Endodermal cell (in vitro differentiated cells): Measurements from ENCODE around the gene ABHD4. TPM values are rescaled to one million over a fixed set of nuclear protein-coding genes. Genes with fewer than 3 reads are reported as not detected.
A peak's percentile ranks its signal among the peaks of the same experiment; 100 is the strongest.
"Not testable (repeated sequence)": the region's sequence is repeated elsewhere in the genome, so short reads cannot be mapped to it uniquely, and the experiment has no call there.

Source experiments
- DNase-seq: peaks from one replicate; pipeline ENCODE4 v3.0.0-alpha.2; 2017
- H3K27ac ChIP-seq: 2 replicates; pipeline ENCODE4 v1.5.1; 2013; ENCODE audit warnings: mild to moderate bottlenecking, low read depth, low read length, moderate library complexity
- H3K27me3 ChIP-seq: 2 replicates; pipeline ENCODE4 v1.6.1; 2013; ENCODE audit warnings: mild to moderate bottlenecking, low read length, moderate library complexity; ENCODE audit not compliant: insufficient read depth, control insufficient read depth, poor library complexity, severe bottlenecking
- H3K36me3 ChIP-seq: 2 replicates; pipeline ENCODE4 v1.7.0; 2013; ENCODE audit warnings: mild to moderate bottlenecking, low read length, moderate library complexity; ENCODE audit not compliant: control insufficient read depth, insufficient read depth
- H3K4me1 ChIP-seq: one replicate; pipeline ENCODE4 v1.7.0; 2013; ENCODE audit warnings: low read length; ENCODE audit not compliant: control insufficient read depth, insufficient read depth
- H3K4me3 ChIP-seq: 2 replicates; pipeline ENCODE4 v1.5.1; 2013; ENCODE audit warnings: mild to moderate bottlenecking, low read length, moderate library complexity
- H3K9ac ChIP-seq: 2 replicates; pipeline ENCODE4 v1.6.1; 2013; ENCODE audit warnings: mild to moderate bottlenecking, low read length, moderate library complexity; ENCODE audit not compliant: poor library complexity, severe bottlenecking; ENCODE audit errors: extremely low read depth
- H3K9me3 ChIP-seq: 2 replicates; pipeline ENCODE4 v1.6.1; 2013; ENCODE audit warnings: mild to moderate bottlenecking, low read length, moderate library complexity; ENCODE audit not compliant: control insufficient read depth
- H3K27ac Mint-ChIP-seq: 2 replicates; pipeline ENCODE4 v1.8.0; 2020; ENCODE audit warnings: mixed read lengths
- H3K27me3 Mint-ChIP-seq: 2 replicates; pipeline ENCODE4 v1.8.0; 2021; ENCODE audit warnings: mild to moderate bottlenecking, mixed read lengths; ENCODE audit not compliant: insufficient read depth
- H3K36me3 Mint-ChIP-seq: 2 replicates; pipeline ENCODE4 v1.8.0; 2020; ENCODE audit warnings: low read depth, mixed read lengths
- H3K4me1 Mint-ChIP-seq: 2 replicates; pipeline ENCODE4 v1.8.0; 2020; ENCODE audit warnings: mixed read lengths
- H3K4me3 Mint-ChIP-seq: 2 replicates; pipeline ENCODE4 v1.8.0; 2020; ENCODE audit warnings: mild to moderate bottlenecking, moderate library complexity, mixed read lengths
- H3K9me3 Mint-ChIP-seq: 2 replicates; pipeline ENCODE4 v1.8.0; 2020; ENCODE audit warnings: mild to moderate bottlenecking, mixed read lengths
- WGBS, 2 experiments: methylation state at CpG; one replicate each; pipeline versions ENCODE4 v1.1.5 to v1.1.7; 2013; ENCODE audit warnings: missing lambda C conversion rate in 2 of 2, mixed read lengths in 1 of 2; ENCODE audit not compliant: insufficient coverage in 1 of 2, insufficient read length in 1 of 2; 5-methylcytosine and 5-hydroxymethylcytosine counted together
- total RNA-seq, 2 donors: library from RNA; stranded (reverse); fragmentation: NEBNext Ultra II Directional in 1 of 2; extraction: Animal tissue kit (Norgen Biotek cat#: 25700) in 1 of 2; gene quantifications; 2 replicates in 1 of 2; 3 replicates in 1 of 2; pipeline ENCODE4 v1.2.1, GENCODE V29; 2021
- TF ChIP-seq, protein P1 (sequence below): fragments of 200-600 bp; sonication (generic); conservative IDR thresholded peaks from 2 replicates; pipeline ENCODE4 v1.5.0; 2021; ENCODE audit warnings: antibody characterized with exemption, mild to moderate bottlenecking

Gene ABHD4
- total RNA-seq, 2 donors from 2014 or later = 68.3 to 77.7 TPM

DNA sequence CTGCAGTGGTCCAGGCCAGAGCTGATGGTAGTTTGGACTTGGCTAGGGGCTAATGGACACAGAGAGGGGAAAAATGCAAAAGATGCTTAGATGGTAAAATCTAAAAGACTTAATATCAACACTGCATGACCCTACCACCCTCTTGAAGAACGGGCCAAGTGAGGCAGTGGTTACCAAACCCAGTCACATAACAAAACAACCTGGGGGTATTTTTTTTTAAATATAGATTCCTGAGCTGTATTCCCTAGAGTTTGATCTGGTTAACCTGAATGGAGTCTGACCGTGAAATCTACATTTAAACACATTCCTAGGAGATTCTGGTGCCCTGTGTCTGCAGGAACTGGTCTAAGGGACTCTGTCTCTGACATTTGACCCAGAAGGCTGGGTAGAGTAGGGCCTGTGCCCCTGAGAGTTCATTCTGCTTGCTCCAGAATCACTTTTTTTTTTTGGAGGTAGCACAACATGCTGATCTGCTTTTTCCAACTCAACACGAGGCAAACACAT, 15.7 kb downstream of the ABHD4 start:
- no peaks in the 10 kb centered on the region for H3K9me3 ChIP-seq
- no peaks in the 10 kb centered on the region for H3K4me1 ChIP-seq
- TF ChIP-seq, protein P1, sequence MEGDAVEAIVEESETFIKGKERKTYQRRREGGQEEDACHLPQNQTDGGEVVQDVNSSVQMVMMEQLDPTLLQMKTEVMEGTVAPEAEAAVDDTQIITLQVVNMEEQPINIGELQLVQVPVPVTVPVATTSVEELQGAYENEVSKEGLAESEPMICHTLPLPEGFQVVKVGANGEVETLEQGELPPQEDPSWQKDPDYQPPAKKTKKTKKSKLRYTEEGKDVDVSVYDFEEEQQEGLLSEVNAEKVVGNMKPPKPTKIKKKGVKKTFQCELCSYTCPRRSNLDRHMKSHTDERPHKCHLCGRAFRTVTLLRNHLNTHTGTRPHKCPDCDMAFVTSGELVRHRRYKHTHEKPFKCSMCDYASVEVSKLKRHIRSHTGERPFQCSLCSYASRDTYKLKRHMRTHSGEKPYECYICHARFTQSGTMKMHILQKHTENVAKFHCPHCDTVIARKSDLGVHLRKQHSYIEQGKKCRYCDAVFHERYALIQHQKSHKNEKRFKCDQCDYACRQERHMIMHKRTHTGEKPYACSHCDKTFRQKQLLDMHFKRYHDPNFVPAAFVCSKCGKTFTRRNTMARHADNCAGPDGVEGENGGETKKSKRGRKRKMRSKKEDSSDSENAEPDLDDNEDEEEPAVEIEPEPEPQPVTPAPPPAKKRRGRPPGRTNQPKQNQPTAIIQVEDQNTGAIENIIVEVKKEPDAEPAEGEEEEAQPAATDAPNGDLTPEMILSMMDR = no peak
- Mint-ChIP-seq H3K9me3 (peaks cover 7% of the 10 kb centered on the region), H3K27ac (peak overlapping the region; percentile 62), H3K36me3 (peaks cover 30% of the 10 kb centered on the region), H3K27me3 (peaks cover 7% of the 10 kb centered on the region), H3K4me1 (peaks cover 26% of the 10 kb centered on the region), H3K4me3 (no peak overlapping the region)
- WGBS, 2 experiments = 80 to 81% methylated on average over 2 to 3 of the region's 3 CpGs
- no peaks in the 10 kb centered on the region for H3K27me3 ChIP-seq
- peaks cover 36% of the 10 kb centered on the region for H3K36me3 ChIP-seq
- H3K4me3 ChIP-seq = no peak overlapping the region
- no peak overlapping the region for H3K9ac ChIP-seq
- peak overlapping the region; percentile 39 for H3K27ac ChIP-seq
- no peak for DNase-seq

DNA sequence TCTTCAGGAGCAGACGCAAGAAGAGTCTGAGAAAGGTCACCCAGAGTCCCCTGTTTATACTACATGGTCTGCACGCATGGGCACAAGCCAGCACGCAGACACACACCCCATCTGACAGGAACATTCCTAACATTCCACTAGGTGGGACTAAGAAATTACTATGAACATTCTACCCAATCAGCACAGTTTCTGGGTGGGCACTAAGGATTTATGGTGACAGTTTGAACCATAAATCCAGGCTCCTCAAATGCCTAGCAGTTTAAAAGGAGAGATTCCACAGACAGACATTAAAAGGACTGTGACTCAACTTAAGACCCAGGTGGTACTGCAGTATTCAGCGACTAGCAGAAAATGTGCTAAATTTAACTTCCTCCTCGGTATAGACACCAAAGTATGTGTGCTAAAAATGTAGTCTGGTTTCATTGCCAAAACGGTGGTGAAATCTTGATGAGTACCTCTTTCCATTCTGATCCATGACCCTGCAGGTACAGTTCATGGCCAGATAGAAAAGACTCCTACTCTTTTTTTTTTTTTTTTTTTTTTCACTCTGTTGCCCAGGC, 16.2 kb downstream of the ABHD4 start:
- peaks cover 34% of the 10 kb centered on the region for H3K36me3 ChIP-seq
- no peaks in the 10 kb centered on the region for H3K9me3 ChIP-seq
- Mint-ChIP-seq H3K36me3 (peaks cover 27% of the 10 kb centered on the region), H3K27ac (peak overlapping the region; percentile 62), H3K9me3 (peaks cover 7% of the 10 kb centered on the region), H3K4me1 (peaks cover 25% of the 10 kb centered on the region), H3K4me3 (no peak overlapping the region), H3K27me3 (peaks cover 10% of the 10 kb centered on the region)
- peak overlapping the region; percentile 39 for H3K27ac ChIP-seq
- H3K9ac ChIP-seq = no peak overlapping the region
- no peaks in the 10 kb centered on the region for H3K27me3 ChIP-seq
- H3K4me1 ChIP-seq = no peaks in the 10 kb centered on the region
- DNase-seq = peak; percentile 60
- no peak overlapping the region for H3K4me3 ChIP-seq
- 69 to 72% methylated on average over 4 to 6 of the region's 6 CpGs for WGBS, 2 experiments
- TF ChIP-seq, protein P1 = no peak

DNA sequence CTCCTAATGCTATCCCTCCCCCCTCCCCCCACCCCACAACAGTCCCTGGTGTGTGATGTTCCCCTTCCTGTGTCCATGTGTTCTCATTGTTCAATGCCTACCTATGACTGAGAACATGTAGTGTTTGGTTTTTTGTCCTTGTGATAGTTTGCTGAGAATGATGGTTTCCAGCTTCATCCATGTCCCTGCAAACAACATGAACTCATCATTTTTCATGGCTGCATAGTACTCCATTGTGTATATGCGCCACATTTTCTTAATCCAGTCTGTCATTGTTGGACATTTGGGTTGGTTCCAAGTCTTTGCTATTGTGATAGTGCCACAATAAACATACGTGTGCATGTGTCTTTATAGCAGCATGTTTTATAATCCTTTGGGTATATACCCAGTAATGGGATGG, 17.7 kb downstream of the ABHD4 start:
- H3K27ac ChIP-seq, H3K4me3 Mint-ChIP-seq, H3K4me3 ChIP-seq, DNase-seq, H3K9ac ChIP-seq, H3K4me1 ChIP-seq, H3K27ac Mint-ChIP-seq, H3K9me3 ChIP-seq, H3K27me3 ChIP-seq: not testable (repeated sequence)
- Mint-ChIP-seq H3K36me3 (peaks cover 17% of the 10 kb centered on the region), H3K27me3 (peaks cover 14% of the 10 kb centered on the region), H3K4me1 (peaks cover 15% of the 10 kb centered on the region), H3K9me3 (peaks cover 14% of the 10 kb centered on the region)
- 90 to 100% methylated on average over 1 to 2 of the region's 2 CpGs for WGBS, 2 experiments
- peaks cover 20% of the 10 kb centered on the region for H3K36me3 ChIP-seq
